Natural killer cell treated with Interleukin-12 subunit alpha and Interleukin-12 subunit beta and Interleukin-15 and Interleukin-18, amount 100 ng/mL, for 72 hours (primary cell): Measurements from ENCODE around the gene ACTR1A. TPM values are rescaled to one million over a fixed set of nuclear protein-coding genes. Genes with fewer than 3 reads are reported as not detected.
"Not testable (repeated sequence)": the region's sequence is repeated elsewhere in the genome, so short reads cannot be mapped to it uniquely, and the experiment has no call there.

Source experiments
- ATAC-seq, 2 donors: fragments of 150-1000 bp; cut with Tn5 transposase in 1 of 2; sonication (Bioruptor Pico), chemical (Tn5 transposase) in 1 of 2; 2 replicates each; pipeline ENCODE4 v1.10.0; 2021
- DNase-seq: peaks from one replicate; pipeline ENCODE4 v3.0.0; 2022; ENCODE audit warnings: low spot score
- H3K27ac Mint-ChIP-seq, 2 donors: 1 replicate in 1 of 2; 2 replicates in 1 of 2; pipeline ENCODE4 v1.8.0; 2022; ENCODE audit warnings: mixed read lengths in 2 of 2, mild to moderate bottlenecking in 1 of 2, moderate library complexity in 1 of 2
- H3K27me3 Mint-ChIP-seq, 2 donors: 1 replicate in 1 of 2; 2 replicates in 1 of 2; pipeline ENCODE4 v1.8.0; 2022; ENCODE audit warnings: mixed read lengths in 2 of 2
- H3K36me3 Mint-ChIP-seq: one replicate; pipeline ENCODE4 v1.8.0; 2022; ENCODE audit warnings: mixed read lengths
- H3K4me1 Mint-ChIP-seq, 2 donors: 1 replicate in 1 of 2; 2 replicates in 1 of 2; pipeline ENCODE4 v1.8.0; 2022; ENCODE audit warnings: low read depth in 2 of 2, mixed read lengths in 2 of 2, mild to moderate bottlenecking in 1 of 2
- H3K4me3 Mint-ChIP-seq: one replicate; pipeline ENCODE4 v1.8.0; 2022; ENCODE audit warnings: mixed read lengths
- H3K9me3 Mint-ChIP-seq: 2 replicates; pipeline ENCODE4 v1.8.0; 2022; ENCODE audit warnings: mixed read lengths
- total RNA-seq, 2 donors: library from RNA; stranded (reverse); gene quantifications; one replicate each; pipeline ENCODE4 v1.2.3, GENCODE V29; 2022

The ACTR1A gene
- total RNA-seq, result 100 to 1,000 TPM in 1 of 2 donors, 10 to 100 TPM in 1; 84.5 to 108 TPM

DNA sequence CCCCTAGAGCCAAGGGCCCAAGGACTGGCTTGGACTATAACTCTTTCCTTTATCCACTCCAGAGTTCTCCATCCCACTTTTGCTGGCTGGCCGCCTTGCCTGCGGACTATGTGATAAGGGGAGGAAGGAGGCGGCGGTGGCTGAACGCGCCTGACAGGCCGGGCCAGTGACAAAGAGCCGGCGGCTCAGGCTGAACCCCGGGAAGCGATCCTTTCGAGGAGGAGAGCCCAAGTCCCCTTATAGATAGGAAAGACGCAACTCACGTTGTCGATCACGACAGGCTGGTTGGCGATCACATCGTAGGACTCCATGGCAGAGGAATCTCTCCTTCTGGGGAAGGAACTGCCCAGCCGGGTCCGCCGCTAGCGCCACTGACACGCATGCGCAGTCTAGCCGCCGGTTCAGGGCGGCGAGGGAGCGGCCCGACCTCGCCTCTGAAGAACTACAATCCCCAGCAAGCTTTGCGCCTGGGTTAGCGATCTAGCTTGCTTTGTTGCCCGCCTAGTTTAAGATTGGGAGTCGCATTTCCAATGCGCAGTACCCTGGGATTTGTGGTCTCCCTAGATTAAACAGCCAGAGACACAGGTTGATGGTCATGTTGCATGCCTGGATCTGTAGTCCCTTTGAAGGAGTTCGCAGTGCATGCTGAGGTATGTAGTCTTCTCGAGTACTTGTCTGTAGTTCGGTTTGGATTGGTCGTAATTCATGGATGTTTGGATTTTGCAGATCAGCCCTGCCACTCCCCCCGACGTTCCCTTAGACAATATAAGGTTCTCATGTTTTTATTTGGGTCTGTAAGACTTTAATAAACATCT is at the start of gene ACTR1A:
Gene ACTR1A, minus strand, starts transcription at position 376 of the 815 bp plus-strand sequence. Its CDS starts 65 bp downstream, at position 311.
- DNase-seq (peak; percentile 93), ATAC-seq (peak; percentile 61 to 77)
- no peaks in the 10 kb centered on the region for H3K27me3 Mint-ChIP-seq
- no peak within 1 kb of the TSS for H3K27ac Mint-ChIP-seq
- H3K4me3 Mint-ChIP-seq, result no peak within 1 kb of the TSS
- H3K36me3 Mint-ChIP-seq, result no peaks in the 10 kb centered on the region
- H3K4me1 Mint-ChIP-seq, result peaks cover 17 to 26% of the 10 kb centered on the region in 2 donors
- H3K9me3 Mint-ChIP-seq, result no peaks in the 10 kb centered on the region

DNA sequence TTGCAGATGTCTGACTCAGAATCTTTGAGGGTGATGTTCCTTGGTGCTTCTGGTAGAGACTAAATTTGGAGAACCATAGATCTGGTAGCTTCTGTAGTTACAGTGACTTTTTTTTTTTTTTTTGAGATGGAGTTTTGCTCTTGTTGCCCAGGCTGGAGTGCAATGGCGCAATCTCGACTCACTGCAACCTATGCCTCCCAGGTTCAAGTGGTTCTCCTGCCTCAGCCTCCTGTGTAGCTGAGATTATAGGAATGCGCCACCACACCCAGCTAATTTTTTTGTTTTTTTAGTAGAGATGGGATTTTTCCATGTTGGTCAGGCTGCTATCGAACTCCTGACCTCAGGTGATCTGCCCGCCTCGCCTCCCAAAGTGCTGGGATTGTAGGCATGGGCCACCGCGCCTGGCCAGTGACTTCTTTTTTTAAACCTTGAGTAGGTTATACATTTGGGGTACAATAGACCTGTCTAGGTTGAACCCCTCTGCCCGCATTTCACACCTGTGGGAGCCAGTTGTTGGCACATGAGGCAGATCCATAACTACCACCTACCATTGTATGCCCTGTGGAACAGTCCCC is 48.2 kb upstream of the ACTR1A start:
- Mint-ChIP-seq H3K27me3 (no peaks in the 10 kb centered on the region), H3K9me3 (no peaks in the 10 kb centered on the region), H3K4me1 (peaks cover 3 to 5% of the 10 kb centered on the region in 2 donors), H3K4me3 (no peak overlapping the region), H3K36me3 (no peaks in the 10 kb centered on the region), H3K27ac (no peak overlapping the region)
- DNase-seq (no peak), ATAC-seq (no peak)

DNA sequence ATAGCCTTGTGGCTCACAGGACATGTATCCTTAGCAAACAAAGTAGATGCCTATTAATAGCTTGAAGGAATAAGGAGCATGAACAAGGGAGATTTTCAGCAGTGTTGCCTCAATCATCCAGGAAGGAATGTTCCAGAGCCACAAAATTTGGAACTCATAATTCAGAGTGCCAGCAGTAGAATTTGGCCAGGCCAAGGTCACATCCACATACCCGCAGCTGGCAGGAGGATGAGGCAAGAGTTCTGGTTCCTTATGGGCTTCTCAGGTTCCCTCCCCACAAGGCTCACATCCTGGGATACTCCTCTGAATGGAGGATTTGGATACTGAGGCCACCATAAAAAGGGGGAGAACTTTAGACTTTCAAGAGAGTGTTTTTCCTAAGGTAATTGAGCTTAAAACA is 47.0 kb upstream of the ACTR1A start:
- peaks cover 2 to 5% of the 10 kb centered on the region in 2 donors for H3K4me1 Mint-ChIP-seq
- ATAC-seq, result no peak
- H3K36me3 Mint-ChIP-seq, result no peaks in the 10 kb centered on the region
- no peak overlapping the region for H3K4me3 Mint-ChIP-seq
- no peak overlapping the region for H3K27ac Mint-ChIP-seq
- H3K9me3 Mint-ChIP-seq, result no peaks in the 10 kb centered on the region
- no peaks in the 10 kb centered on the region for H3K27me3 Mint-ChIP-seq
- DNase-seq, result no peak

DNA sequence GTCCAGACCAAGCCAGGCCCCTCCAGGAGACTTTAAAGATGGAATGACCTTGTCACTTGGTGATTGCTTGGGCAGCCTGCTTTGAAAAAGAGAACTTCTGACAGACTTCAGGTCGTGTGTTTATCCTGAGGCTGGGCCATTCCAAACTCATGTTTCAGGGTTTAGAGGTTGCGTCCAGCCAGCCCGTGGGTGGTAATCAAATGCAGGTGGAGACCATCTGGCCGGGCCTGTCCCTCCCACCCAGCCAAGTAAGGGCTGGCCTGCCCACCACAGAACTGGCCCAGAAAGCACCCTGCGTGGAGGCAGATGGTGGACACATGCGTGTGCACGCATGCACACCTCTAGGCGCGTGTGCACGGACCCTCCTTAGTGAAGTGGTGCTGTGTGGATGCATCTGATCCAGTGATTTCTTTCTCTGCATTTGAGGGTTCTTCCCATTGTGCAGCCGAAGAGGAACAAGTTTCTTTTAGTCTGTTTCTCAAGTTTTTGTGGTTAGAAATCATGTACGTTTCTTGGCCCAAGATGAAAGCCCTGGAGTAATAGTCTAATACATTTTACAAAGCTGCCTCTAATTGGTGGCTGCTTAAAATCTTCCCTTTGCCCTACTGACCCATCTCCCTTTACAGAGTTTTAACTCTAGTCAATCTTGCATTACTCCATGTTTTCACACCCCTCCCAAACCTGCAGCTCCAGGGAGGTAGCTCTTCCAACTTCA is 44.3 kb upstream of the ACTR1A start:
- Mint-ChIP-seq H3K36me3 (no peaks in the 10 kb centered on the region), H3K27me3 (no peaks in the 10 kb centered on the region), H3K27ac (no peak overlapping the region), H3K4me1 (peaks cover 11 to 15% of the 10 kb centered on the region in 2 donors), H3K9me3 (no peaks in the 10 kb centered on the region), H3K4me3 (no peak overlapping the region)
- ATAC-seq (no peak), DNase-seq (no peak)

DNA sequence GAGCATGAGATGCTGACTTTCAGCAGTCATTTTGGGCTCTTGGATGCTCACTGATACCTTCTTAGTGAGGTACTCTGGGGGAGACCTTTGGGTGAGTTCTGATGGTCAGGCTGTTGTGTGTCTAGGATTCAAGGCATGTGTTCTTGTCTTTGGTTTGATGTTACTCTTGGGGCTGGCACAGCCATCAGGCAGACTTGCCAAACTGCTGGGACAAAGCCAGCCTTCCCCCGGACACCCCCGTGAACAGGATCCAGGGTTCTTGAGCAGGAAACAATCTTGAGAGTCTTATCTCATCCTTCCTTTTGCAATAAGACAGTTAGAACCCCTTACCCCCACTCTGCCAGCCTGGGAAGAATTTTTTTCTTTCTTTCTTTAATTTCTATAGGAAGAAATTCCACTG is 43.5 kb upstream of the ACTR1A start:
- Mint-ChIP-seq H3K36me3 (no peaks in the 10 kb centered on the region), H3K27ac (peak overlapping the region in 1 of 2 donors; percentile 23), H3K4me1 (peaks cover 11 to 15% of the 10 kb centered on the region in 2 donors), H3K27me3 (no peaks in the 10 kb centered on the region), H3K9me3 (no peaks in the 10 kb centered on the region), H3K4me3 (no peak overlapping the region)
- ATAC-seq (no peak), DNase-seq (no peak)

DNA sequence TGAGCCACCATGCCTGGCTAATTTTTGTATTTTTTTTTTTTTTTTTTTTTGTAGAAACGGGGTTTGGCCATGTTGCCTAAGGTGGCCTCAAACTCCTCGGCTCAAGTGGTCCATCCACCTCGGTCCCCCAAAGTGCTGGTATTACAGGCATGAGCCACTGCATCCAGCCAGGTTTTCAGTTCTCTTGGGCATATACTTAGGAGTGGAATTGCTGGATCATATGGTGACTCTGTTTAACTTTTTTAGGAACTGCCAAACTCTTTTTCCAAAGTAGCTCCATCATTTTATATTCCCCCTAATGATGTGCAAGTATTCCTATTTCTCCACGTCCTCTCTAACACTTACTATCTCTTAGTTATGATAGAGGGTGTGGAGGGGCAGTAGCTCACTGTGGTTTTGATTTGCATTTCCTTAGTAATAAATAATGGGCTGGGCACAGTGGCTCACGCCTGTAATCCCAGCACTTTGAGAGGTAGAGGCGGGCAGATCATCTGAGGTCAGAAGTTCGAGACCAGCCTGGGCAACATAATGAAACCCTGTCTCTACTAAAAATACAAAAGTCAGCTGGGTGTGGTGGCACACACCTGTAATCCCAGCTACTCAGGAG is 42.9 kb upstream of the ACTR1A start:
- ATAC-seq (no peak), DNase-seq (no peak)
- Mint-ChIP-seq H3K4me3 (no peak overlapping the region), H3K27ac (peak overlapping the region in 1 of 2 donors; percentile 23), H3K27me3 (no peaks in the 10 kb centered on the region), H3K36me3 (no peaks in the 10 kb centered on the region), H3K9me3 (no peaks in the 10 kb centered on the region), H3K4me1 (peaks cover 11 to 15% of the 10 kb centered on the region in 2 donors)

DNA sequence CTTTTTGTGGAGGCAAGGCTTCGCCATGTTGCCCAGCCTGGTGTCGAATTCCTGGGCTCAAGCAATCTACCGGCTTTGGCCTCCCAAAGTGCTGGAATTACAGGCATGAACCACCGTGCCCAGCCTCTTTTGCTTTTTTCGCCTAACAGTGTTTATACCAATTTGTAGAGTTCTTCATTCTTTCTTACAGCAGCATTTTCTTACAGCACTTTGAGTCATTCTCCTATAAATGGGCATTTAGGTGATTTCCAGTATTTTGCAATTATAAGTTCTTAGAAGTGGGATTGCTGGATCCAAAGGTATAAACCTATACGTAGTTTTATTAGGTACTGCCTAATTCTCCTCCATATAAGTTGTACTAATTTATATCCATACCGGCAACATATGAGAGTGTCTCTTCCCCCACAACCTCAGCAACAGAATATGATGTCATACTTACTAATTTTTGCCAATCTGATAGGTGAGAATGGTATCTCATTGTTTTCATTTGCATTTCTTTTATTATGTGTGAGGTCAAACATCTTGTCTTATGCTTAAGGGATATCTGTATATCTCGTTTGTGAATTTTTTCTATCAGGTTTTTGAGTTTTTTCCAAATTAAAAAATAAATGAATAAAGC is 40.4 kb upstream of the ACTR1A start:
- DNase-seq (no peak), ATAC-seq (peak; percentile 36 to 64)
- Mint-ChIP-seq H3K27ac (peak overlapping the region; percentile 84 to 95), H3K36me3 (no peaks in the 10 kb centered on the region), H3K27me3 (no peaks in the 10 kb centered on the region), H3K9me3 (no peaks in the 10 kb centered on the region), H3K4me3 (peak overlapping the region; percentile 81), H3K4me1 (peaks cover 11 to 15% of the 10 kb centered on the region in 2 donors)

DNA sequence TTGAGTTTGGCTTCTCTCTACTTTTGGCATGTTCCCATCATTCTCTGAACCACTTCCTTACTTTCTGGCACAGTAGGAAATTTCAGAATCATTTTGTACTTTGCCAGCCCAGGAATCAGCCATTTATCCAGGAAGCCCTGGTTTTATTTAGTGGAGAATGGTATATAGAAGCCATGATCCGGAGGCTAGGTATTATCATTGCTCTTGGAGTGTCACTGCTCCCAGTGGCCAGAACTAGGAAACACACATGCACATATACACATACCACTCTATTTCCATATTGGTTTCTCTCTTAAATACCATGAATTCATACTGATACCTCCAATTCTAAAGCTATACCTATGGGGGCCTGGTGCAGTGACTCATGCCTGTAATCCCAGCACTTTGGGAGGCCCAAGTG is 37.5 kb upstream of the ACTR1A start:
- no peaks in the 10 kb centered on the region for H3K27me3 Mint-ChIP-seq
- DNase-seq, result no peak
- no peak overlapping the region for H3K4me3 Mint-ChIP-seq
- no peak overlapping the region for H3K27ac Mint-ChIP-seq
- no peaks in the 10 kb centered on the region for H3K9me3 Mint-ChIP-seq
- H3K4me1 Mint-ChIP-seq, result peaks cover 15 to 19% of the 10 kb centered on the region in 2 donors
- H3K36me3 Mint-ChIP-seq, result no peaks in the 10 kb centered on the region
- peak in 1 of 2 donors; percentile 65 for ATAC-seq

DNA sequence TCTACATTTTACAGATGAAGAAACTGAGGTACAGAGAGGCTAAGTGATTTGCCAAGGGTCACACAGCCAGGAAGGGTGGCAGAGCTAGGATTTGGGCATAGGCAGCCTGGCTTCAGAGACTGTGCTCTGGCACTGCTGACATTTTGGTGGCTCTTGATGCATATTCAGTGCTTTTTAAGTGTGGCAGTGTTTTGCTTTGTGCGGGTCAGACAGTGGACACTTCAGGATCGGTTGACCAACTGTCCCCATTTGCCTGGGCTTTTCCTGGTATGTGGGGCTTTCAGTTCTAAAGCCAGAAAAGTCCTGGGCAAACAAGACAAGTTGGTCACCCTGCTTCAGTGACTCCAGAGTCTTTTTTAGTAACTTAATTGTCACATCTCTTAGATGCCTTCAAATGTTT is 36.3 kb upstream of the ACTR1A start:
- ATAC-seq, result no peak
- DNase-seq, result no peak
- Mint-ChIP-seq H3K36me3 (no peaks in the 10 kb centered on the region), H3K27me3 (no peaks in the 10 kb centered on the region), H3K27ac (no peak overlapping the region), H3K4me1 (peaks cover 15 to 18% of the 10 kb centered on the region in 2 donors), H3K4me3 (no peak overlapping the region), H3K9me3 (no peaks in the 10 kb centered on the region)

DNA sequence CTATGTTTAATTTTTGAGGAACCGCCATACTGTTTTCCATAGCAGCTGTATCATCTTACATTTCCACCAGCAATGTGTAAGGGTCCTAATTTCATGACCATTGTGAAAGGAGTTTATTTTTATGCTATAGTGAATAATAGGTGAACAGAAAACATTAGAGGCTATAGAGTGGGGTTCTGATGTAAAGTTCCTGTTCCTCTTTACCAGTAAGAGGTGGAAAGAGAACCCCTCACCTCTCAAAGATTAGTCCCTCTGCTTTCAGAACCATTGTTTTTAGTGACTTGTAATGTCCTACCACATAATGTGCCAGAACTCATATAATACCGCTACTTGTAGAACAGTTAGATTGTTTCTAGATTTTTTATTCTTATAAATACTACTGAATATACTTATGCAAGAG is 35.4 kb upstream of the ACTR1A start:
- Mint-ChIP-seq H3K27me3 (no peaks in the 10 kb centered on the region), H3K4me1 (peaks cover 12 to 16% of the 10 kb centered on the region in 2 donors), H3K36me3 (no peaks in the 10 kb centered on the region), H3K4me3 (no peak overlapping the region), H3K27ac (no peak overlapping the region), H3K9me3 (no peaks in the 10 kb centered on the region)
- DNase-seq, result no peak
- no peak for ATAC-seq

DNA sequence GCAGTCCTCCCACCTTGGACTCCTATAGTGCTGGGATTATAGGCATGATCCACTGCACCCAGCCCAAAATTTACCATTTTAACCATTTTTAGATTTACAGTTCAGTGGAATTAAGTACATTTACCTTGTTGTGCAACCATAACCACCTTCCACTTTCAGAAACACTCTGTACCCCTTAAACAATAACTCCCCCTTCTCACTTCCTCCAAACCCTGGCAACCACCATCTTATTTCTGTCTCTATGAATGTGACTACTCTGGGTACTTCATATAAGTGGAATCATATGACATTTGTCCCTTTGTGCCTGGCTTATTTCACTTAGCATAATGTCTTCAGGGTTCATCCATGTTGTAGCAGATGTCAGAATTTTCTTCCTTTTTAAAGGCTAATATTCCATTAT is 34.9 kb upstream of the ACTR1A start:
- Mint-ChIP-seq H3K36me3 (no peaks in the 10 kb centered on the region), H3K4me3 (no peak overlapping the region), H3K9me3 (no peaks in the 10 kb centered on the region), H3K4me1 (peaks cover 6 to 14% of the 10 kb centered on the region in 2 donors), H3K27me3 (no peaks in the 10 kb centered on the region), H3K27ac (no peak overlapping the region)
- ATAC-seq (no peak), DNase-seq (no peak)

DNA sequence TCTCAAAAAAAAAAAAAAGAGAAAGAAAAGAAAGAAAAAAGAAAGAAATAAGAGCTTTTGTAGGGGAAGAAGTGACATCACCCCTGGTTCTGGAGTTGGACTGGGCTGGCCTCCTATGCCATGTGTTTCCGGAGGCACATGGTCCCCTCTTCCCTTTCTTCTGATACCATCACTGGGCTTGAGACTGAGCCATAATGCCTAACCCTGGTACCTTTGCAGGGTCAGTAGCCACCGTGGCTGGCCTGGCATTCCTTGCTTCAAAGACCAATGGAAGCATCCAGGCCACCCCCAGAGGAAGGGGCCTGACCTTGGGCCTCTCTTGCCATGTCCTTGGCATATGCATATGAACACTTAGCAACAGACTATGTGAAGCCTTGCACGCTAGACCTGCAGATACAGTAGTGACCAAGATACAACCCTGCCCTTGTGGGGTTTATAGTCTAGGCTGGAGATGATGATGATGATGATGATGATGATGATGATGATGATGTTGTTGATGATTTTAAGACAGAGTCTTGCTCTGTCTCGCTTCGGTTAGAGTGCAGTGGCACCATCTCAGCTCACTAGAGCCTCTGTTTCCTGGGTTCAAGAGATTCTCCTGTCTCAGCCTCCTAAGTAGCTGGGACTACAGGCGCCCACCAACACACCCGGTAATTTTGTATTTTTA is 33.1 kb upstream of the ACTR1A start:
- Mint-ChIP-seq H3K4me3 (no peak overlapping the region), H3K27me3 (no peaks in the 10 kb centered on the region), H3K36me3 (no peaks in the 10 kb centered on the region), H3K4me1 (peaks cover 11 to 21% of the 10 kb centered on the region in 2 donors), H3K27ac (no peak overlapping the region), H3K9me3 (no peaks in the 10 kb centered on the region)
- DNase-seq (no peak), ATAC-seq (peak in 1 of 2 donors; percentile 52)

DNA sequence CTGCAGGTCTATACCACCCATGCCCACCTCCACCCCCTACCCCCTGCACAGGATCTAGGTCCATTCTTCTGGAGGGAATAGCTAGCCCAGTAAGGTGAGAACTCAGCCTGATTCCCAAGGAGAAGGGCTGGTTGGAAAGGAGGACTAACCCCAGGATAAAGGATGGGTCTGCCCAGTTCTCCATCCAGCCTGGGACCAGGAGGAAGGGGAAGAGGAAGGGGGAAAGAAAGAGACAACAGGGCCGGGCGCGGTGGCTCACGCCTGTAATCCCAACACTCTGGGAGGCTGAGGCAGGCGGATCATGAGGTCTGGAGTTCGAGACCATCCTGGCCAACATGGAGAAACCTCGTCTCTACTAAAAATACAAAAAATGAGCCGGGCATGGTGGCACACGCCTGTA is 32.5 kb upstream of the ACTR1A start:
- ATAC-seq, result peak in 1 of 2 donors; percentile 24
- not testable (repeated sequence) for H3K27ac Mint-ChIP-seq, DNase-seq, H3K4me3 Mint-ChIP-seq, H3K9me3 Mint-ChIP-seq, H3K36me3 Mint-ChIP-seq, H3K27me3 Mint-ChIP-seq
- H3K4me1 Mint-ChIP-seq, result peaks cover 11 to 21% of the 10 kb centered on the region in 2 donors
